D721Med (cell line): ENCODE measurements around the gene ANKLE1.

Experiments
- DNase-seq: peaks from one replicate; pipeline ENCODE4 v3.0.0; 2011; ENCODE audit warnings: low spot score; ENCODE audit not compliant: insufficient read length
- FAIRE-seq: peaks from 2 replicates; lab custom pipeline; 2011; peaks lifted over from hg19 to GRCh38; lab: Jason Lieb, UNC
- TF ChIP-seq, protein P1 (sequence below): IDR thresholded peaks from 2 replicates; pipeline ENCODE4 v1.5.1; 2012; ENCODE audit warnings: mild to moderate bottlenecking, control low read depth; ENCODE audit not compliant: insufficient read depth; ENCODE audit errors: missing control alignments

The ANKLE1 gene, protein sequence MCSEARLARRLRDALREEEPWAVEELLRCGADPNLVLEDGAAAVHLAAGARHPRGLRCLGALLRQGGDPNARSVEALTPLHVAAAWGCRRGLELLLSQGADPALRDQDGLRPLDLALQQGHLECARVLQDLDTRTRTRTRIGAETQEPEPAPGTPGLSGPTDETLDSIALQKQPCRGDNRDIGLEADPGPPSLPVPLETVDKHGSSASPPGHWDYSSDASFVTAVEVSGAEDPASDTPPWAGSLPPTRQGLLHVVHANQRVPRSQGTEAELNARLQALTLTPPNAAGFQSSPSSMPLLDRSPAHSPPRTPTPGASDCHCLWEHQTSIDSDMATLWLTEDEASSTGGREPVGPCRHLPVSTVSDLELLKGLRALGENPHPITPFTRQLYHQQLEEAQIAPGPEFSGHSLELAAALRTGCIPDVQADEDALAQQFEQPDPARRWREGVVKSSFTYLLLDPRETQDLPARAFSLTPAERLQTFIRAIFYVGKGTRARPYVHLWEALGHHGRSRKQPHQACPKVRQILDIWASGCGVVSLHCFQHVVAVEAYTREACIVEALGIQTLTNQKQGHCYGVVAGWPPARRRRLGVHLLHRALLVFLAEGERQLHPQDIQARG

DNA sequence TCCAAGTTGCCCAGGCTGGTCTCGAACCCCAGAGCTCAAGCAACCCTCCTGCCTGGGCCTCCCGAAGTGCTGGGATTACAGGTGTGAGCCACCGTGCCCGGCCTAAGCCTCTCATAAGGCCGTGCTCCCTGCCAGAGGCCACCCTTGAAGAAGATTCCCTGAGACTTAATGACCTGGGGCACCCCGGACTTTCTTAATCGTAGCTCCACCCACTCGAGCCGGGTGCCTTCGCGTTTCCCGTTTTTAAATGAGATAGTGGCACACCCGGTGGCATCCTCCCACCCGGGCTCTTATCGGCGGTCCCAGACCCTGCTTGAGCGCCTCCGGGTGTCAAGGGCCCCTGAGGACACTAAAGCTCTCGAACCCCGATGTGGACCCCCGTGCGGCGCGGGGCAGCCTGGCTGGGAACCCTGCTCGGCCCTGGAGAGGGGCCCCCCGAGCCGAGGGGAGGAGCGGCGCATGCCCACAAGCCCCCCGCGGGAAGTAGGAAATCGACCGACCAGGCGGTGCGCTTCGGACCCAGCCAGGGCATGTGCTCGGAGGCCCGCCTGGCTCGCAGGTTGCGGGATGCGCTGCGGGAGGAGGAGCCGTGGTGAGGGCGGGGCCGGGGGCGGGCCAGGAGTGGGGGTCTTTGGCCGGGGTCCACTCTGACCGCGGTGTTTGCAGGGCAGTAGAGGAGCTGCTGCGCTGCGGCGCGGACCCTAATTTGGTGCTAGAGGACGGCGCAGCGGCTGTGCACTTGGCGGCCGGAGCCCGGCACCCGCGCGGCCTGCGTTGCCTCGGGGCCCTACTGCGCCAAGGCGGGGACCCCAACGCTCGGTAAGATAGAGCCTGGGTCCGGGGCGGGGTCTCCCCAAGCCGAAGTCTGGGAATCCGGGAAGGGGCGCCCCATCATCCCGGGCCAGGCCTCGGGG lies at the start of gene ANKLE1:
ANKLE1 (plus strand) TSS at position 511 of the 914 bp plus-strand sequence; CDS start at position 531, 20 bp downstream.
- FAIRE-seq = no peak
- DNase-seq = peak; percentile 87
- TF ChIP-seq, protein P1, sequence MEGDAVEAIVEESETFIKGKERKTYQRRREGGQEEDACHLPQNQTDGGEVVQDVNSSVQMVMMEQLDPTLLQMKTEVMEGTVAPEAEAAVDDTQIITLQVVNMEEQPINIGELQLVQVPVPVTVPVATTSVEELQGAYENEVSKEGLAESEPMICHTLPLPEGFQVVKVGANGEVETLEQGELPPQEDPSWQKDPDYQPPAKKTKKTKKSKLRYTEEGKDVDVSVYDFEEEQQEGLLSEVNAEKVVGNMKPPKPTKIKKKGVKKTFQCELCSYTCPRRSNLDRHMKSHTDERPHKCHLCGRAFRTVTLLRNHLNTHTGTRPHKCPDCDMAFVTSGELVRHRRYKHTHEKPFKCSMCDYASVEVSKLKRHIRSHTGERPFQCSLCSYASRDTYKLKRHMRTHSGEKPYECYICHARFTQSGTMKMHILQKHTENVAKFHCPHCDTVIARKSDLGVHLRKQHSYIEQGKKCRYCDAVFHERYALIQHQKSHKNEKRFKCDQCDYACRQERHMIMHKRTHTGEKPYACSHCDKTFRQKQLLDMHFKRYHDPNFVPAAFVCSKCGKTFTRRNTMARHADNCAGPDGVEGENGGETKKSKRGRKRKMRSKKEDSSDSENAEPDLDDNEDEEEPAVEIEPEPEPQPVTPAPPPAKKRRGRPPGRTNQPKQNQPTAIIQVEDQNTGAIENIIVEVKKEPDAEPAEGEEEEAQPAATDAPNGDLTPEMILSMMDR = no peak

DNA sequence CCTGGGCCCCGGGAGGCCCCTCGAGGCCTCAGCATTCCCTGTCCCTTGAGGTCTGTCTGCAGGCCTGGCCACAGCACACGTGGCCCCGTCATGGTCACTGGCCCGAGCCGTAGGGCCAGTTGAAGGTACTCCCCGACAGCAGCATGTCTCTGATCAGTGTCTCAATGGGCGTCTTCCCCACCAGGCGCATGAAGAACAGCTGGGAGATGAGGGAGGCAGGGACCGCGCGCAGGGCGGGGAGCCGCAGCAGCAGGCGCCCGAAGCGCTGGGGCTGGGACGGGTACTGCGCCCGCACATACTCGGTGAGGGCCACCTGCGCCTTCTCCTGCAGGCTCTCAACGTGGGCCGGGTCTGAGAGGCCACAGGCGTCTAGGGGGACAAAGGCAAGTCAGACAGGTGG lies 49.4 kb upstream of the ANKLE1 start:
- FAIRE-seq (no peak), DNase-seq (no peak)
- TF ChIP-seq, protein P1 = no peak

DNA sequence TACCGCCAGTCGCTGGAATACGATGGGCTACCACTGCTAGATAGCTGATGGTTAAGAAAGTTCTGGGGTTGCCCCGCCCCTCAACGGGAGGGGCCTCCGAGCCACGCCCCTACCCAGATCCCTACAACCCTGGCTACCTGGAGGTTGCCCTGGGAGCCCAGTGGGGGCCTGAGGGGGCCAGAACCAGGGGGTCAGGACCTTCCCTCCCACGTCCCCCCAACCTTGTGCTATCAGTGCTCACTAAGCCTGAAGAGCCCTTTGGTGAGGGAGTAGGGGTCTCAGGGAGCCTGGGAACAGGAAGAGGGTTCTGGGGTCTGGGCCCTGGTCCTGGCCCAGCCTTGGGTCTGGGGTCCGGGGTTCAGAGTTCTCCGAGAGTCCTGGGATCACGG lies 46.8 kb upstream of the ANKLE1 start:
- TF ChIP-seq, protein P1 = no peak
- DNase-seq (no peak), FAIRE-seq (no peak)

DNA sequence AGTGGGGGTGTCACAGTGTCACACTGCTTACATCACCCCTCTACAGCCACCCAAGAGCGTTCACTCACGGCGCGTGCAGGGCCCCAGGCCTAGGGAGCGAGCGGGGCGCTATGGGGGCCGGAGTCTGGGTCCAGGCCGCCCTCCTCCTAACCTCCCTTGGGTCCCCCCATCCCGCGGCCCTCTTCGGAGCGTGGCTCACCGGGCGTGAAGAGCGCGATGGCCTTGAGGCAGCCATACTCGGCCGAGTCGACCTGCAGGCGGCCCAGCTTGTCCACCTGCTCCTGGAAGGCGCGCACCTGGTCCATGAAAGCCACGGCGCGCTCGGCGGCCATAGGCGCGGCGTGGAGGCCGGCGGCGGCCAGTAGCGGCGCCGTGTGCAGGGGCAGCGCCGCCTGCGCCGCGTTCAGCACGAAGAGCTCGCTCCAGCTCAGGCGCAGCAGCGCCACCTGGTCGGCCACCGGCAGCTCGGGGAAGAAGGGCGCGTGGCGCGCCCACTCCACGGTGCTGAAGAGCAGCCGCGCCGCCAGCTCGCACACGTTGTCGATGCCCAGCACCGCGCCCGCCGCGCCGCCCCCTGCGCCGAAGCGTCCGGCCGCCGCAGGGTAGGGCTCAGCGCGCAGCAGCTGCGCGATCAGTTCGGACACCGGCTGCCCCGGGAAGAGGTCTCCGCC lies 46.3 kb upstream of the ANKLE1 start:
- DNase-seq (no peak), FAIRE-seq (no peak)
- TF ChIP-seq, protein P1 = peak; percentile 51

DNA sequence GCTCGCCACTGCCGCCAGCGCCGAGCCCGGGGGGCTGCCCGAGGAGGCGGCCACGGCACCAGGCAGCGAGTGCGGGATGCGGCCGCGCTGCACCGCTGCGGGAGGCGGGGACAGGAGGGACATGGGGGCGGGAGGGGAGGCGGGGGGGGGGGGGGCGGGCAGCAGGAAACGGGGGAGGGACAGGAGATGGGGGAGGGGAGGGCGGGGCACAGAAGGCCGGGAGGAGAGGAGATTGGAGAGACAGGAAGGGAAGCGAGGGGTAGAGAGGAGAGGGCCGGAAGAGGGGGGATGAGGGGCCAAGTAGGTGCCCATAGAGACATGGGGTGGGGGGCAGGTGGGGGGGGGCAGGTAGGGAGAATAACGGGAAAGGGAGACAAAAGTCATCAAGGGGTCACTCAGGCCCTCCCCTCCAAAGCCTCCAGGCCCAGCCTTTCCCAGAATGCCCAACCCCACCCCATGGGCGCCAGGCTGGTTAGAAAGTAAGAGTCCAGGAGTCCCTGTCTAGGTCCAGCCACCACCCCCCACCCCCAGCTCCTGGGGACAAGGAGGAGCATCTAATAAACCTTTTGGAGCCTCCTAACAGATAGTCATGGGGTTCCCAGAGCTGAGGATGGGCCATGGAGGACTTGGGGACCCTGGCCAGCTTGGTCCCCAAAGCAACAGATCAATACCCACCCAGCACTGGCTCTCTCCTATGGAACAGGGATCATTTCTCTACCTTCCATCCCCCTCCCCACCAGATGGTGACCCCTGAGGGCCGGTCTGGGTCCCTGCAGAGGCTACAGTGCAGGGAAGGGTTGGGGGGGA lies 45.5 kb upstream of the ANKLE1 start:
- TF ChIP-seq, protein P1 = no peak
- FAIRE-seq = no peak
- no peak for DNase-seq
